Endothelial cell of umbilical vein (primary cell): ENCODE data around the gene CXADR. TPM values are rescaled to one million over a fixed set of nuclear protein-coding genes. Genes with fewer than 3 reads are reported as not detected.

ENCODE experiments used
- BruUV-seq: library from RNA; stranded (reverse); fragments of 400-500 nt; replicated peaks from 2 replicates; lab custom pipeline; 2021; lab: Mats Ljungman, UMichigan
- CTCF ChIA-PET: fragments of 300-600, 350-600 bp; sonication (Branson Sonifier 250); formaldehyde crosslinking; loops from one replicate; lab custom pipeline; 2021; ENCODE audit warnings: antibody characterized with exemption, inconsistent platforms; lab: Charles Lee
- POLR2A ChIA-PET: fragments of 300-600, 350-600 bp; sonication (Branson Sonifier 250); formaldehyde crosslinking; loops from one replicate; lab custom pipeline; 2021; ENCODE audit warnings: antibody characterized with exemption, inconsistent platforms; lab: Charles Lee
- DNase-seq: peaks from one replicate; pipeline ENCODE4 v3.0.0-alpha.2; 2011; ENCODE audit warnings: low read depth, low spot score
- FAIRE-seq: peaks from 2 replicates; lab custom pipeline; 2011; peaks lifted over from hg19 to GRCh38; lab: Jason Lieb, UNC
- H2AFZ ChIP-seq: 2 replicates; pipeline ENCODE4 v1.6.0; 2012; ENCODE audit warnings: low read depth, low read length, control low read depth, inconsistent platforms
- H3K27ac ChIP-seq: 2 replicates; pipeline ENCODE4 v1.5.1; 2011; ENCODE audit warnings: low read depth, mild to moderate bottlenecking, control low read depth, low read length, moderate library complexity; ENCODE audit not compliant: insufficient read depth
- H3K27me3 ChIP-seq, 2 experiments: 2 replicates each; pipeline versions ENCODE4 v1.6.0 to v1.6.1; 2011; ENCODE audit warnings: low read length in 2 of 2, mixed read lengths in 1 of 2; ENCODE audit not compliant: control insufficient read depth in 2 of 2, insufficient read depth in 2 of 2
- H3K36me3 ChIP-seq, 2 experiments: 2 replicates in 1 of 2; 3 replicates in 1 of 2; pipeline ENCODE4 v1.5.1; 2011; ENCODE audit warnings: low read length in 2 of 2, mild to moderate bottlenecking in 1 of 2, moderate library complexity in 1 of 2; ENCODE audit not compliant: control insufficient read depth in 2 of 2, insufficient read depth in 2 of 2; ENCODE audit errors: extremely low read depth in 1 of 2
- H3K4me1 ChIP-seq: 3 replicates; pipeline ENCODE4 v1.5.1; 2011; ENCODE audit warnings: mild to moderate bottlenecking, low read length; ENCODE audit not compliant: control insufficient read depth, insufficient read depth; ENCODE audit errors: extremely low read depth
- H3K4me2 ChIP-seq: 2 replicates; pipeline ENCODE4 v1.6.1; 2011; ENCODE audit warnings: low read length, control low read depth, mixed read lengths; ENCODE audit not compliant: insufficient read depth
- H3K4me3 ChIP-seq, 3 experiments: fragments of 200-600 bp in 1 of 3; sonication (generic), shearing (Covaris generic) in 1 of 3; replicated peaks in 1 of 3; 2 replicates each; pipeline ENCODE4 v1.5.1; 2011 to 2016; ENCODE audit warnings: control low read depth in 3 of 3, low read length in 3 of 3, mild to moderate bottlenecking in 2 of 3, inconsistent platforms in 1 of 3, low read depth in 1 of 3, moderate library complexity in 1 of 3; ENCODE audit not compliant: insufficient read depth in 1 of 3
- H3K79me2 ChIP-seq: 2 replicates; pipeline ENCODE4 v1.6.0; 2012; ENCODE audit warnings: low read length, inconsistent platforms; ENCODE audit not compliant: control insufficient read depth, insufficient read depth
- H3K9ac ChIP-seq: replicated peaks from 2 replicates; pipeline ENCODE3; 2011; ENCODE audit warnings: low read length, control low read depth; ENCODE audit not compliant: insufficient read depth; ENCODE audit errors: extremely low read depth
- H3K9me1 ChIP-seq: replicated peaks from 3 replicates; pipeline ENCODE4 v1.6.0; 2011; ENCODE audit warnings: mild to moderate bottlenecking, low read length; ENCODE audit not compliant: control insufficient read depth, insufficient read depth; ENCODE audit errors: extremely low read depth
- H3K9me3 ChIP-seq: replicated peaks from 2 replicates; pipeline ENCODE4 v1.5.1; 2012; ENCODE audit warnings: low read length, inconsistent platforms; ENCODE audit not compliant: control insufficient read depth, insufficient read depth
- H4K20me1 ChIP-seq: replicated peaks from 2 replicates; pipeline ENCODE3; 2011; ENCODE audit warnings: mild to moderate bottlenecking, low read length; ENCODE audit not compliant: control insufficient read depth, insufficient read depth; ENCODE audit errors: extremely low read depth
- EZH2 ChIP-seq: IDR thresholded peaks from 2 replicates; pipeline ENCODE4 v1.6.1; 2012; ENCODE audit warnings: borderline replicate concordance, low read depth, mild to moderate bottlenecking, moderate library complexity, low read length, inconsistent platforms; ENCODE audit not compliant: severe bottlenecking
- FOS ChIP-seq: IDR thresholded peaks from 2 replicates; pipeline ENCODE4 v1.6.1; 2011; ENCODE audit warnings: mild to moderate bottlenecking, low read length, moderate library complexity, borderline replicate concordance; ENCODE audit not compliant: insufficient read depth
- GATA2 ChIP-seq: IDR thresholded peaks from 2 replicates; pipeline ENCODE4 v1.7.0; 2011; ENCODE audit warnings: low read depth, mild to moderate bottlenecking, moderate library complexity, mixed read lengths, low read length; ENCODE audit not compliant: insufficient read length, insufficient read depth
- JUN ChIP-seq: IDR thresholded peaks from 2 replicates; pipeline ENCODE4 v1.6.1; 2011; ENCODE audit warnings: borderline replicate concordance, low read depth; ENCODE audit not compliant: insufficient read length, insufficient read depth
- MAX ChIP-seq: IDR thresholded peaks from 2 replicates; pipeline ENCODE4 v1.6.1; 2011; ENCODE audit not compliant: insufficient read depth, insufficient read length
- MYC ChIP-seq: IDR thresholded peaks from one replicate; pipeline ENCODE4 v1.6.1; 2011; ENCODE audit warnings: mild to moderate bottlenecking, low read depth, low read length
- POLR2AphosphoS5 ChIP-seq: IDR thresholded peaks from 2 replicates; pipeline ENCODE4 v1.6.1; 2012; ENCODE audit warnings: low read depth, mild to moderate bottlenecking, control low read depth, low read length, moderate library complexity; ENCODE audit not compliant: insufficient read depth
- dilution Hi-C: fragments of 300-500 bp; cut with MboI; formaldehyde crosslinking; loops from one replicate; pipeline ENCODE4 v1.15.0; 2019; ENCODE audit warnings: low sequenced_read_pairs; ENCODE audit not compliant: extremely low pct_ligation_motif_present
- intact Hi-C: fragments of 100-400 bp; cut with micrococcal nuclease; formaldehyde crosslinking; loops from one replicate; pipeline ENCODE4 v1.10.0; 2022
- polyA plus RNA-seq, 4 experiments: library from polyadenylated mRNA; depleted of rRNA in 3 of 4; stranded (reverse) in 3 of 4; unstranded in 1 of 4; fragments of >200 nt; gene quantifications; 2 replicates each; pipeline versions ENCODE4 v1.2.1 to v1.2.3, GENCODE V29; 2011 to 2012; ENCODE audit warnings: missing spikeins in 1 of 4
- total RNA-seq: library from RNA; stranded (reverse); gene quantifications from 2 replicates; pipeline ENCODE4 v1.2.3, GENCODE V29; 2021
- TF ChIP-seq, protein P1 (sequence below), 2 donors: IDR thresholded peaks; 1 replicate in 1 of 2; 2 replicates in 1 of 2; pipeline ENCODE4 v1.5.1; 2011; ENCODE audit warnings: low read length in 2 of 2, mild to moderate bottlenecking in 2 of 2, moderate library complexity in 2 of 2, control low read depth in 1 of 2, inconsistent platforms in 1 of 2, low read depth in 1 of 2; ENCODE audit not compliant: insufficient read depth in 1 of 2; ENCODE audit errors: extremely low read depth in 1 of 2

CXADR gene
- total and polyA plus RNA-seq, 2 donors (not counting 3 experiments of a cell fraction or from before 2014, with no cell fraction given): 3.2 to 12.2 TPM

GRCh38 chr21:17590430-17590829 is 77.6 kb downstream of the CXADR start:
- peaks cover 0 to 15% of the 10 kb centered on the region in 2 experiments for H3K36me3 ChIP-seq
- dilution Hi-C loops: no loop called here
- intact Hi-C loops: no loop called here
- FAIRE-seq (no peak), DNase-seq (no peak)
- H3K9me1 ChIP-seq: no peaks in the 10 kb centered on the region
- H3K27ac ChIP-seq: no peak overlapping the region
- H3K4me2 ChIP-seq: no peak overlapping the region
- no peak overlapping the region for H2AFZ ChIP-seq
- no peak overlapping the region for H3K9ac ChIP-seq
- no peak overlapping the region for H3K4me3 ChIP-seq
- CTCF ChIA-PET: interaction anchor here (1.0 to 2.4 kb wide), 5 partner anchors 10 to 203 kb away, joined by 3 to 17 read pairs (median 3); no protein-coding TSS in a partner anchor
- H3K79me2 ChIP-seq: no peaks in the 10 kb centered on the region
- BruUV-seq: no TSS peak
- H4K20me1 ChIP-seq: no peaks in the 10 kb centered on the region
- TF ChIP-seq, protein P1, sequence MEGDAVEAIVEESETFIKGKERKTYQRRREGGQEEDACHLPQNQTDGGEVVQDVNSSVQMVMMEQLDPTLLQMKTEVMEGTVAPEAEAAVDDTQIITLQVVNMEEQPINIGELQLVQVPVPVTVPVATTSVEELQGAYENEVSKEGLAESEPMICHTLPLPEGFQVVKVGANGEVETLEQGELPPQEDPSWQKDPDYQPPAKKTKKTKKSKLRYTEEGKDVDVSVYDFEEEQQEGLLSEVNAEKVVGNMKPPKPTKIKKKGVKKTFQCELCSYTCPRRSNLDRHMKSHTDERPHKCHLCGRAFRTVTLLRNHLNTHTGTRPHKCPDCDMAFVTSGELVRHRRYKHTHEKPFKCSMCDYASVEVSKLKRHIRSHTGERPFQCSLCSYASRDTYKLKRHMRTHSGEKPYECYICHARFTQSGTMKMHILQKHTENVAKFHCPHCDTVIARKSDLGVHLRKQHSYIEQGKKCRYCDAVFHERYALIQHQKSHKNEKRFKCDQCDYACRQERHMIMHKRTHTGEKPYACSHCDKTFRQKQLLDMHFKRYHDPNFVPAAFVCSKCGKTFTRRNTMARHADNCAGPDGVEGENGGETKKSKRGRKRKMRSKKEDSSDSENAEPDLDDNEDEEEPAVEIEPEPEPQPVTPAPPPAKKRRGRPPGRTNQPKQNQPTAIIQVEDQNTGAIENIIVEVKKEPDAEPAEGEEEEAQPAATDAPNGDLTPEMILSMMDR (IDR thresholded peaks at IDR 0.05; ENCODE audit: extremely low read depth in 1 of 2, insufficient read depth in 1 of 2, low read depth in 1 of 2, low read length in 2 of 2): no peak
- TF ChIP-seq GATA2: no peak
- TF ChIP-seq FOS: no peak
- no peak for TF ChIP-seq POLR2AphosphoS5
- TF ChIP-seq MAX: no peak
- no peak for TF ChIP-seq JUN
- no peak for TF ChIP-seq MYC
- TF ChIP-seq EZH2: no peak
- H3K27me3 ChIP-seq: no peaks in the 10 kb centered on the region
- no peaks in the 10 kb centered on the region for H3K4me1 ChIP-seq
- POLR2A ChIA-PET: no interaction called here
- H3K9me3 ChIP-seq: no peaks in the 10 kb centered on the region
